Astrocyte of the hippocampus (primary cell): ENCODE data around the gene PTPRN2.

ENCODE experiments used
- DNase-seq: peaks from one replicate; pipeline ENCODE4 v3.0.0; 2011; ENCODE audit warnings: low read depth, low spot score

PTPRN2 gene

GRCh38 chr7:158492367-158492764 is 95.3 kb downstream of the PTPRN2 start:
- DNase-seq, result no peak

GRCh38 chr7:158491094-158491493 is 96.5 kb downstream of the PTPRN2 start:
- DNase-seq, result no peak

- no peak for DNase-seq
These were observed 97.3 kb downstream of the PTPRN2 start for GRCh38 chr7:158490171-158490782.

- DNase-seq, result no peak
These were observed 98.0 kb downstream of the PTPRN2 start for GRCh38 chr7:158489462-158490155.

- no peak for DNase-seq
These were observed 99.2 kb downstream of the PTPRN2 start for GRCh38 chr7:158488181-158488971.

- DNase-seq, result no peak
These were observed 99.9 kb downstream of the PTPRN2 start for GRCh38 chr7:158487631-158488151.

- no peak for DNase-seq
These were observed 100.7 kb downstream of the PTPRN2 start for GRCh38 chr7:158486919-158487318.

- DNase-seq, result no peak
These were observed 102.7 kb downstream of the PTPRN2 start for GRCh38 chr7:158484801-158485531.

GRCh38 chr7:158482480-158482879 is 105.1 kb downstream of the PTPRN2 start:
- DNase-seq, result no peak

GRCh38 chr7:158479664-158480025 is 108.0 kb downstream of the PTPRN2 start:
- DNase-seq, result no peak

GRCh38 chr7:158479021-158479663 is 108.5 kb downstream of the PTPRN2 start:
- DNase-seq, result no peak

- DNase-seq, result no peak
These were observed 109.8 kb downstream of the PTPRN2 start for GRCh38 chr7:158477866-158478265.

- DNase-seq, result no peak
These were observed 111.2 kb downstream of the PTPRN2 start for GRCh38 chr7:158476331-158476932.

- DNase-seq, result no peak
These were observed 112.0 kb downstream of the PTPRN2 start for GRCh38 chr7:158475679-158476052.

GRCh38 chr7:158475036-158475678 is 112.5 kb downstream of the PTPRN2 start:
- no peak for DNase-seq

GRCh38 chr7:158474488-158474887 is 113.1 kb downstream of the PTPRN2 start:
- DNase-seq, result no peak

GRCh38 chr7:158473946-158474345 is 113.7 kb downstream of the PTPRN2 start:
- DNase-seq, result no peak

- peak; percentile 10 for DNase-seq
These were observed 114.4 kb downstream of the PTPRN2 start for GRCh38 chr7:158473221-158473620.

GRCh38 chr7:158472596-158472995 is 115.0 kb downstream of the PTPRN2 start:
- DNase-seq, result no peak

GRCh38 chr7:158471716-158472115 is 115.9 kb downstream of the PTPRN2 start:
- no peak for DNase-seq
